ENCODE data around the gene ANKRD60.
A peak's percentile ranks its signal among the peaks of the same experiment; 100 is the strongest.

The ANKRD60 gene

GRCh38 chr20:58199469-58199868 is 29.0 kb downstream of the ANKRD60 start:
- in situ Hi-C loops (cut with HindIII; ENCODE audit: low pct_ligation_motif_present, low sequenced_read_pairs) = no loop called here
- no peaks in the 10 kb centered on the region for H3K27me3 ChIP-seq (replicated peaks)
- DNase-seq = no peak
- no peaks in the 10 kb centered on the region for H3K36me3 ChIP-seq (replicated peaks)
- no peak overlapping the region for H3K27ac ChIP-seq
- TF ChIP-seq CTCF (IDR thresholded peaks at IDR 0.05; ENCODE audit: low read depth, low read length, missing control alignments) = no peak
- no peak overlapping the region for H3K4me3 ChIP-seq (ENCODE audit: low read depth, low read length)

- H3K36me3 ChIP-seq (replicated peaks) = no peaks in the 10 kb centered on the region
- no peak overlapping the region for H3K4me3 ChIP-seq (ENCODE audit: low read depth, low read length)
- in situ Hi-C loops (cut with HindIII; ENCODE audit: low pct_ligation_motif_present, low sequenced_read_pairs) = no loop called here
- no peak for DNase-seq
- H3K27me3 ChIP-seq (replicated peaks) = no peaks in the 10 kb centered on the region
- no peak for TF ChIP-seq CTCF (IDR thresholded peaks at IDR 0.05; ENCODE audit: low read depth, low read length, missing control alignments)
- H3K27ac ChIP-seq = no peak overlapping the region
Observed at GRCh38 chr20:58198901-58199355, 29.5 kb downstream of the ANKRD60 start.

GRCh38 chr20:58198384-58198783 is 30.1 kb downstream of the ANKRD60 start:
- Histone ChIP-seq H3K27ac (no peak overlapping the region), H3K4me3 (ENCODE audit: low read depth, low read length) (no peak overlapping the region), H3K27me3 (replicated peaks) (no peaks in the 10 kb centered on the region), H3K36me3 (replicated peaks) (no peaks in the 10 kb centered on the region)
- in situ Hi-C loops (cut with HindIII; ENCODE audit: low pct_ligation_motif_present, low sequenced_read_pairs) = no loop called here
- no peak for DNase-seq
- peak; percentile 19 for TF ChIP-seq CTCF (IDR thresholded peaks at IDR 0.05; ENCODE audit: low read depth, low read length, missing control alignments)

GRCh38 chr20:58197185-58197469 is 31.3 kb downstream of the ANKRD60 start:
- Histone ChIP-seq H3K4me3 (ENCODE audit: low read depth, low read length) (no peak overlapping the region), H3K27me3 (replicated peaks) (no peaks in the 10 kb centered on the region), H3K36me3 (replicated peaks) (no peaks in the 10 kb centered on the region), H3K27ac (no peak overlapping the region)
- no peak for TF ChIP-seq CTCF (IDR thresholded peaks at IDR 0.05; ENCODE audit: low read depth, low read length, missing control alignments)
- in situ Hi-C loops (cut with HindIII; ENCODE audit: low pct_ligation_motif_present, low sequenced_read_pairs) = no loop called here
- no peak for DNase-seq

GRCh38 chr20:58196402-58197184 is 31.9 kb downstream of the ANKRD60 start:
- no peak for TF ChIP-seq CTCF (IDR thresholded peaks at IDR 0.05; ENCODE audit: low read depth, low read length, missing control alignments)
- Histone ChIP-seq H3K27ac (no peak overlapping the region), H3K36me3 (replicated peaks) (no peaks in the 10 kb centered on the region), H3K27me3 (replicated peaks) (no peaks in the 10 kb centered on the region), H3K4me3 (ENCODE audit: low read depth, low read length) (no peak overlapping the region)
- in situ Hi-C loops (cut with HindIII; ENCODE audit: low pct_ligation_motif_present, low sequenced_read_pairs) = no loop called here
- DNase-seq = no peak

GRCh38 chr20:58195047-58195446 is 33.4 kb downstream of the ANKRD60 start:
- in situ Hi-C loops (cut with HindIII; ENCODE audit: low pct_ligation_motif_present, low sequenced_read_pairs) = no loop called here
- H3K27me3 ChIP-seq (replicated peaks) = no peaks in the 10 kb centered on the region
- H3K4me3 ChIP-seq (ENCODE audit: low read depth, low read length) = no peak overlapping the region
- no peak overlapping the region for H3K27ac ChIP-seq
- TF ChIP-seq CTCF (IDR thresholded peaks at IDR 0.05; ENCODE audit: low read depth, low read length, missing control alignments) = no peak
- no peaks in the 10 kb centered on the region for H3K36me3 ChIP-seq (replicated peaks)
- DNase-seq = no peak

Measured in brain microvascular endothelial cell (primary cell).